Breast epithelium (tissue), 4 donors: Measurements from ENCODE around the gene FBXO34. TPM values are rescaled to one million over a fixed set of nuclear protein-coding genes. Genes with fewer than 3 reads are reported as not detected.

Experiments
- DNase-seq, 2 donors: peaks; one replicate each; pipeline ENCODE4 v3.0.0-alpha.2; 2019; ENCODE audit warnings: low spot score in 2 of 2
- H3K27ac ChIP-seq, 2 donors: fragments of 200-600 bp; sonication (generic) in 1 of 2; one replicate each; pipeline ENCODE4 v1.5.1; 2016 to 2019; ENCODE audit warnings: mild to moderate bottlenecking in 1 of 2
- H3K27me3 ChIP-seq, 2 donors: fragments of 200-600 bp; sonication (generic) in 1 of 2; one replicate each; pipeline versions ENCODE4 v1.5.1 to v1.6.0; 2017 to 2019; ENCODE audit warnings: control low read depth in 1 of 2, mild to moderate bottlenecking in 1 of 2
- H3K36me3 ChIP-seq: fragments of 200-600 bp; one replicate; pipeline ENCODE4 v1.5.1; 2019
- H3K4me1 ChIP-seq, 2 donors: fragments of 200-600 bp; sonication (generic); one replicate each; pipeline ENCODE4 v1.5.1; 2016 to 2019; ENCODE audit warnings: control low read depth in 1 of 2
- H3K4me3 ChIP-seq, 3 donors: fragments of 200-600 bp; sonication (generic); 1 replicate in 2 of 3; 2 replicates in 1 of 3; pipeline ENCODE4 v1.5.1; 2016 to 2019; ENCODE audit warnings: mild to moderate bottlenecking in 3 of 3, moderate library complexity in 2 of 3
- H3K9me3 ChIP-seq, 2 donors: fragments of 200-600 bp; sonication (generic) in 1 of 2; one replicate each; pipeline ENCODE4 v1.5.1; 2016 to 2019; ENCODE audit warnings: control low read depth in 1 of 2
- CTCF ChIP-seq, 3 donors: fragments of 450-650 bp; IDR thresholded peaks; one replicate each; pipeline ENCODE4 v1.5.1; 2016 to 2017; ENCODE audit warnings: antibody characterized with exemption in 3 of 3, mild to moderate bottlenecking in 3 of 3, moderate library complexity in 3 of 3
- POLR2A ChIP-seq: fragments of 450-650 bp; IDR thresholded peaks from one replicate; pipeline ENCODE4 v1.6.1; 2016; ENCODE audit warnings: antibody characterized with exemption, mild to moderate bottlenecking, moderate library complexity
- POLR2AphosphoS5 ChIP-seq, 3 donors: sonication (generic); formaldehyde crosslinking; IDR thresholded peaks; one replicate each; pipeline ENCODE4 v1.6.1; 2017; ENCODE audit warnings: antibody characterized with exemption in 3 of 3
- intact Hi-C: fragments of 100-400 bp; cut with DNase I; formaldehyde crosslinking; loops from one replicate; pipeline ENCODE4 v1.15.1; 2023; ENCODE audit warnings: low total_unique reads
- total RNA-seq, 3 donors: library from RNA; depleted of rRNA; stranded (reverse); fragments of >200 nt; gene quantifications; one replicate each; pipeline ENCODE4 v1.1.0, GENCODE V29; 2016

FBXO34 gene
- total RNA-seq, 3 donors from 2014 or later = 31.8 to 56.5 (median 34.7) TPM

- intact Hi-C loops = no loop called here
- no peaks in the 10 kb centered on the region for H3K9me3 ChIP-seq
- TF ChIP-seq POLR2AphosphoS5 (IDR thresholded peaks at IDR 0.05) = no peak
- TF ChIP-seq CTCF (IDR thresholded peaks at IDR 0.05) = no peak
- no peak for TF ChIP-seq POLR2A
- DNase-seq = no peak
- H3K27ac ChIP-seq = no peak overlapping the region
- H3K4me3 ChIP-seq = no peak overlapping the region
- no peaks in the 10 kb centered on the region for H3K27me3 ChIP-seq
- H3K4me1 ChIP-seq = no peaks in the 10 kb centered on the region
- no peaks in the 10 kb centered on the region for H3K36me3 ChIP-seq
These were observed 17.9 kb upstream of the FBXO34 start for GRCh38 chr14:55253276-55253675.

GRCh38 chr14:55254581-55254980 is 16.6 kb upstream of the FBXO34 start:
- Histone ChIP-seq H3K4me3 (no peak overlapping the region), H3K9me3 (no peaks in the 10 kb centered on the region), H3K4me1 (no peaks in the 10 kb centered on the region), H3K27me3 (no peaks in the 10 kb centered on the region), H3K36me3 (no peaks in the 10 kb centered on the region), H3K27ac (no peak overlapping the region)
- DNase-seq = no peak
- intact Hi-C loops = no loop called here
- no peak for TF ChIP-seq POLR2AphosphoS5 (IDR thresholded peaks at IDR 0.05)

GRCh38 chr14:55255979-55256378 is 15.2 kb upstream of the FBXO34 start:
- TF ChIP-seq CTCF (IDR thresholded peaks at IDR 0.05) (no peak), POLR2AphosphoS5 (IDR thresholded peaks at IDR 0.05) (no peak), POLR2A (no peak)
- no peak for DNase-seq
- intact Hi-C loops = no loop called here
- Histone ChIP-seq H3K4me1 (no peaks in the 10 kb centered on the region), H3K4me3 (no peak overlapping the region), H3K27ac (no peak overlapping the region), H3K9me3 (no peaks in the 10 kb centered on the region), H3K27me3 (no peaks in the 10 kb centered on the region), H3K36me3 (no peaks in the 10 kb centered on the region)

- Histone ChIP-seq H3K27me3 (no peaks in the 10 kb centered on the region), H3K36me3 (no peaks in the 10 kb centered on the region), H3K4me3 (no peak overlapping the region), H3K4me1 (no peaks in the 10 kb centered on the region), H3K9me3 (no peaks in the 10 kb centered on the region), H3K27ac (no peak overlapping the region)
- intact Hi-C loops = no loop called here
- TF ChIP-seq POLR2A = no peak
- no peak for TF ChIP-seq POLR2AphosphoS5 (IDR thresholded peaks at IDR 0.05)
- TF ChIP-seq CTCF (IDR thresholded peaks at IDR 0.05) = no peak
- no peak for DNase-seq
These were observed 14.6 kb upstream of the FBXO34 start for GRCh38 chr14:55256586-55256985.

- Histone ChIP-seq H3K4me1 (no peaks in the 10 kb centered on the region), H3K9me3 (no peaks in the 10 kb centered on the region), H3K4me3 (no peak overlapping the region), H3K36me3 (no peaks in the 10 kb centered on the region), H3K27ac (no peak overlapping the region), H3K27me3 (no peaks in the 10 kb centered on the region)
- intact Hi-C loops = no loop called here
- DNase-seq = no peak
- TF ChIP-seq POLR2A (no peak), POLR2AphosphoS5 (IDR thresholded peaks at IDR 0.05) (no peak), CTCF (IDR thresholded peaks at IDR 0.05) (no peak)
These were observed 6.0 kb upstream of the FBXO34 start for GRCh38 chr14:55265197-55265596.

GRCh38 chr14:55267820-55268219 is 3.4 kb upstream of the FBXO34 start:
- TF ChIP-seq POLR2A (no peak), CTCF (IDR thresholded peaks at IDR 0.05) (no peak), POLR2AphosphoS5 (IDR thresholded peaks at IDR 0.05) (no peak)
- H3K36me3 ChIP-seq = no peaks in the 10 kb centered on the region
- no peak overlapping the region for H3K27ac ChIP-seq
- H3K4me1 ChIP-seq = no peaks in the 10 kb centered on the region
- no peak for DNase-seq
- intact Hi-C loops = no loop called here
- no peaks in the 10 kb centered on the region for H3K27me3 ChIP-seq
- H3K9me3 ChIP-seq = no peaks in the 10 kb centered on the region
- H3K4me3 ChIP-seq = no peak overlapping the region
